Neural cell (in vitro differentiated cells): ENCODE measurements around the gene UGT1A1. TPM values are rescaled to one million over a fixed set of nuclear protein-coding genes. Genes with fewer than 3 reads are reported as not detected.

Experiments used
- H2AFZ ChIP-seq: fragments of 200-600, 300-800 bp; sonication (generic), shearing (Covaris generic); 2 replicates; pipeline ENCODE4 v1.6.0; 2014; ENCODE audit warnings: low read depth, mild to moderate bottlenecking, antibody characterized with exemption, low read length, moderate library complexity
- H3F3A ChIP-seq: fragments of 200-600 bp; shearing (Covaris generic); 2 replicates; pipeline ENCODE4 v1.6.1; 2016; ENCODE audit warnings: mild to moderate bottlenecking, moderate library complexity, mixed read lengths, antibody characterized with exemption, low read length; ENCODE audit not compliant: insufficient read depth, poor library complexity, severe bottlenecking
- H3K27ac ChIP-seq: fragments of 200-600, 300-800 bp; sonication (generic), shearing (Covaris generic); 2 replicates; pipeline ENCODE4 v1.5.1; 2014; ENCODE audit warnings: mild to moderate bottlenecking, low read length, moderate library complexity
- H3K27me3 ChIP-seq: fragments of 300-800, 200-600 bp; sonication (generic), shearing (Covaris generic); 2 replicates; pipeline ENCODE4 v1.6.0; 2014; ENCODE audit warnings: mild to moderate bottlenecking, low read depth, low read length, moderate library complexity; ENCODE audit not compliant: insufficient read depth
- H3K36me3 ChIP-seq: fragments of 300-800, 200-600 bp; sonication (generic), shearing (Covaris generic); 2 replicates; pipeline ENCODE4 v1.5.1; 2014; ENCODE audit warnings: mild to moderate bottlenecking, antibody characterized with exemption, low read length, moderate library complexity; ENCODE audit not compliant: insufficient read depth
- H3K4me2 ChIP-seq: fragments of 300-800, 200-600 bp; sonication (generic), shearing (Covaris generic); 2 replicates; pipeline ENCODE4 v1.6.0; 2014; ENCODE audit warnings: mild to moderate bottlenecking, low read length
- H3K4me3 ChIP-seq: fragments of 300-800, 200-600 bp; sonication (generic), shearing (Covaris generic); 2 replicates; pipeline ENCODE4 v1.5.1; 2014; ENCODE audit warnings: mild to moderate bottlenecking, low read length, moderate library complexity
- H3K79me2 ChIP-seq: fragments of 200-600 bp; shearing (Covaris generic); replicated peaks from 2 replicates; pipeline ENCODE4 v1.6.0; 2014; ENCODE audit warnings: mild to moderate bottlenecking, low read length, moderate library complexity; ENCODE audit not compliant: insufficient read depth
- H3K9ac ChIP-seq: fragments of 300-800, 200-600 bp; sonication (generic), shearing (Covaris generic); 2 replicates; pipeline ENCODE4 v1.6.1; 2016; ENCODE audit warnings: mild to moderate bottlenecking, low read length, mixed read lengths
- H3K9me2 ChIP-seq: fragments of 200-600 bp; shearing (Covaris generic); 2 replicates; pipeline ENCODE4 v1.6.1; 2016; ENCODE audit warnings: mild to moderate bottlenecking, low read length, mixed read lengths; ENCODE audit not compliant: insufficient read depth
- H3K9me3 ChIP-seq: fragments of 200-600, 300-800 bp; sonication (generic), shearing (Covaris generic); 2 replicates; pipeline ENCODE4 v1.6.1; 2016; ENCODE audit warnings: mild to moderate bottlenecking, mixed run types, low read length, moderate library complexity, mixed read lengths
- H4K20me1 ChIP-seq: fragments of 200-600 bp; shearing (Covaris generic); 2 replicates; pipeline ENCODE4 v1.6.1; 2016; ENCODE audit warnings: mild to moderate bottlenecking, mixed run types; ENCODE audit not compliant: insufficient read depth
- CTCF ChIP-seq: fragments of 450-650 bp; IDR thresholded peaks from 2 replicates; pipeline ENCODE4 v1.5.1; 2014; ENCODE audit warnings: antibody characterized with exemption, mild to moderate bottlenecking, moderate library complexity; ENCODE audit not compliant: poor library complexity, severe bottlenecking
- EP300 ChIP-seq: fragments of 450-650 bp; conservative IDR thresholded peaks from 2 replicates; pipeline ENCODE4 v1.6.1; 2014; ENCODE audit warnings: antibody characterized with exemption, mild to moderate bottlenecking, moderate library complexity; ENCODE audit not compliant: poor library complexity, severe bottlenecking
- EZH2 ChIP-seq: fragments of 200-600, 300-800 bp; shearing (Covaris generic), sonication (generic); IDR thresholded peaks from 2 replicates; pipeline ENCODE4 v1.6.1; 2014; ENCODE audit warnings: antibody characterized with exemption, low read length, borderline replicate concordance, mild to moderate bottlenecking; ENCODE audit not compliant: insufficient read depth, poor library complexity, severe bottlenecking
- MXI1 ChIP-seq: fragments of 450-650 bp; conservative IDR thresholded peaks from 2 replicates; pipeline ENCODE4 v1.6.1; 2014; ENCODE audit warnings: antibody characterized with exemption, mild to moderate bottlenecking; ENCODE audit not compliant: poor library complexity, severe bottlenecking
- POLR2AphosphoS5 ChIP-seq: IDR thresholded peaks from 2 replicates; pipeline ENCODE4 v1.6.1; 2012
- RAD21 ChIP-seq: fragments of 450-650 bp; conservative IDR thresholded peaks from 2 replicates; pipeline ENCODE4 v1.6.1; 2014; ENCODE audit warnings: antibody characterized with exemption, mild to moderate bottlenecking, moderate library complexity
- SMC3 ChIP-seq: fragments of 450-650 bp; conservative IDR thresholded peaks from 2 replicates; pipeline ENCODE4 v1.6.1; 2014; ENCODE audit warnings: antibody characterized with exemption, mild to moderate bottlenecking, moderate library complexity; ENCODE audit not compliant: poor library complexity
- TAF1 ChIP-seq: IDR thresholded peaks from 2 replicates; pipeline ENCODE4 v1.6.1; 2012; ENCODE audit warnings: low read depth
- polyA plus RNA-seq: library from polyadenylated mRNA; depleted of rRNA; stranded (reverse); fragments of >200 nt; gene quantifications from 2 replicates; pipeline ENCODE4 v1.2.3, GENCODE V29; 2014
- TF ChIP-seq, protein P1 (sequence below): IDR thresholded peaks from 2 replicates; pipeline ENCODE4 v1.6.1; 2012; ENCODE audit warnings: borderline replicate concordance

Gene UGT1A1
- polyA plus RNA-seq, 1 donor from 2014 or later: not detected

- no peaks in the 10 kb centered on the region for H3K27me3 ChIP-seq
- no peaks in the 10 kb centered on the region for H3K9me2 ChIP-seq
- H3K27ac ChIP-seq: no peak overlapping the region
- no peak overlapping the region for H3K4me2 ChIP-seq
- H3K79me2 ChIP-seq: no peaks in the 10 kb centered on the region
- H3K36me3 ChIP-seq: no peaks in the 10 kb centered on the region
- H4K20me1 ChIP-seq: no peaks in the 10 kb centered on the region
- no peak overlapping the region for H3K4me3 ChIP-seq
- peaks cover 3% of the 10 kb centered on the region for H3K9me3 ChIP-seq
- no peak overlapping the region for H2AFZ ChIP-seq
- H3K9ac ChIP-seq: no peak overlapping the region
- H3F3A ChIP-seq: no peaks in the 10 kb centered on the region
- no peak for TF ChIP-seq TAF1
These were observed 19.7 kb downstream of the UGT1A1 start for GRCh38 chr2:233779722-233780121.

DNA sequence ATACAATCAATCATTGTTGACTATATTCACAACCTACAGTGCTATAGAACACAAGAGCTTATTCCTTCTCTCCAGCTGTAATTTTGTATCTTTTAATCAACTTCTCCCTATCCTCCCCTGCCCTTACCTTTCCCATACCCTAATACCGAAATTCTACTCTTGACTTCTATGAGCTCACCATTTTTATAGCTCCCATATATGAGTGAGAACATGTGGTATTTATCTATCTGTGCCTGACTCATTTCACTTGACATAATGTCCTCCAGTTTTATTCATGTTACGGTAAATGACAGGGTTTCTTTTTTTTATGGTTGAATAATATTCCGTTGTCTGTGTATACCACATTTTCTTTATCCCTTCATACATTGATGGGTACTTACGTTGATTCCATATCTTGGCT is 20.7 kb downstream of the UGT1A1 start:
- Histone ChIP-seq H3K4me2 (no peak overlapping the region), H3K9ac (no peak overlapping the region), H3F3A (no peaks in the 10 kb centered on the region), H2AFZ (no peak overlapping the region), H3K27ac (no peak overlapping the region), H3K36me3 (no peaks in the 10 kb centered on the region), H3K27me3 (no peaks in the 10 kb centered on the region), H3K9me3 (peaks cover 3% of the 10 kb centered on the region), H3K79me2 (no peaks in the 10 kb centered on the region), H3K9me2 (no peaks in the 10 kb centered on the region), H4K20me1 (no peaks in the 10 kb centered on the region), H3K4me3 (no peak overlapping the region)
- TF ChIP-seq MXI1: no peak
- no peak for TF ChIP-seq SMC3

DNA sequence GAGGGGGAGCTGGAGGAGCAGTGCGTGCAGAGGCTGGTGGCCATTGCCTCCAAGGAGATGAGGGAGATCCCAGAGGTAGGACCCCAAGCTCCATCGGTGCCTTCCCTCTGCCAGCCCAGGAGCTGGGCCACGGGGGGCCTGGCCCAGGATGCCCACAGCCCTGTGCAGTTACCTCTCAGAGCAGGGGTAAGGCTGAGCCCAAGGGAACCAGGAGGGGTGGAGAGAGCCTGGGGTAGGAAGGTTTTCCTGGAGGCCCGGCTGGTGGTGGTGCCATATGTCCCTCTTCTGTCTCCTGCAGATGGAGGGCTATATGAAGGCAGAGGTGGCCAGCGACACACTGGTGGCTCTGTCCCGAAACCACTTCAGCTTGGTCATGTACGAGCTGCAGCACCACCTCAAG is 29.5 kb downstream of the UGT1A1 start:
- H3K36me3 ChIP-seq: no peaks in the 10 kb centered on the region
- no peak overlapping the region for H3K4me2 ChIP-seq
- H3K27me3 ChIP-seq: no peaks in the 10 kb centered on the region
- H4K20me1 ChIP-seq: no peaks in the 10 kb centered on the region
- H3K27ac ChIP-seq: no peak overlapping the region
- H3K4me3 ChIP-seq: no peak overlapping the region
- no peak overlapping the region for H3K9ac ChIP-seq
- H3K79me2 ChIP-seq: no peaks in the 10 kb centered on the region
- H3K9me3 ChIP-seq: peaks cover 2% of the 10 kb centered on the region
- TF ChIP-seq RAD21 (no peak), MXI1 (no peak), TAF1 (no peak), POLR2AphosphoS5 (no peak)
- no peaks in the 10 kb centered on the region for H3K9me2 ChIP-seq
- no peak overlapping the region for H2AFZ ChIP-seq
- H3F3A ChIP-seq: no peaks in the 10 kb centered on the region

DNA sequence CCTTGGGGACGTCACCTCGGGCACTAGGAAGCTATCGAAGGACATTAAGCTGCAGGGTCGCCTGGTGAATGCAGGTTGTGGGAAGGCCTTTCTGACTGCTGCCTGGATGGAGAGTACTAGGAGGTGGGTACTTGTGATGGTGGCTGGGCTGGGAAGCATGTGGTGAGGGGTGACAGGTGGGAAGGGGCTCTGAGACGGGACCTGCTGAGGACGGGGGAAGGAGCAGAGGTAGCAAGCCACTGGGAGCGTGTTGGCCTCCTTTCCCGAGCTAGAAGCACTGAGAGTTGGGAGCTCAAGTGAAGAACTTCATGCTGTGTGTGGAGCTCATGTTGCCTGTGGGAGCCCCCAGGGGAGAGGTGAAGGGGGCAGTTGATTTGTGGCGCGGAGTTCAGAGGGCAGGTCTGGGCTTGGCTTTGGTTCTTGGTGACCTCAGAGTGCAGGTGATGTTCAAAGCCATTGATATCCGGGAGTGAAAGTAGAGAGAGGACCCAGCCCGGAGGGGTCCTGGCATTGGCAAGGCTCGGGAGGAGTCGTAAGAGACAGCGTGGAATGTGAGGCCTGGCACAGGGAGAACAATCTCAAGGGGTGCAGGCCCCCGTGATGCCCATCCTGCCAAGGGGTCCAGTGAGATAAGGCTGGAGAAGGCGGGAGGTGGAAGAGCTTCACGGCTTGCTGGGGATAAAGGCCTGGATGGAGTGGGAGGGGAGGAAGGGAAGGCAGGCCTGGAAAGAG is 31.2 kb downstream of the UGT1A1 start:
- Histone ChIP-seq H3K27me3 (no peaks in the 10 kb centered on the region), H3K79me2 (no peaks in the 10 kb centered on the region), H3K4me3 (no peak overlapping the region), H3K9ac (no peak overlapping the region), H2AFZ (no peak overlapping the region), H3K36me3 (no peaks in the 10 kb centered on the region), H3F3A (no peaks in the 10 kb centered on the region), H3K9me3 (no peaks in the 10 kb centered on the region), H3K9me2 (no peaks in the 10 kb centered on the region), H3K4me2 (no peak overlapping the region), H4K20me1 (no peaks in the 10 kb centered on the region), H3K27ac (no peak overlapping the region)
- no peak for TF ChIP-seq TAF1
- TF ChIP-seq MXI1: no peak
- TF ChIP-seq CTCF: no peak
- no peak for TF ChIP-seq POLR2AphosphoS5
- TF ChIP-seq, protein P1, sequence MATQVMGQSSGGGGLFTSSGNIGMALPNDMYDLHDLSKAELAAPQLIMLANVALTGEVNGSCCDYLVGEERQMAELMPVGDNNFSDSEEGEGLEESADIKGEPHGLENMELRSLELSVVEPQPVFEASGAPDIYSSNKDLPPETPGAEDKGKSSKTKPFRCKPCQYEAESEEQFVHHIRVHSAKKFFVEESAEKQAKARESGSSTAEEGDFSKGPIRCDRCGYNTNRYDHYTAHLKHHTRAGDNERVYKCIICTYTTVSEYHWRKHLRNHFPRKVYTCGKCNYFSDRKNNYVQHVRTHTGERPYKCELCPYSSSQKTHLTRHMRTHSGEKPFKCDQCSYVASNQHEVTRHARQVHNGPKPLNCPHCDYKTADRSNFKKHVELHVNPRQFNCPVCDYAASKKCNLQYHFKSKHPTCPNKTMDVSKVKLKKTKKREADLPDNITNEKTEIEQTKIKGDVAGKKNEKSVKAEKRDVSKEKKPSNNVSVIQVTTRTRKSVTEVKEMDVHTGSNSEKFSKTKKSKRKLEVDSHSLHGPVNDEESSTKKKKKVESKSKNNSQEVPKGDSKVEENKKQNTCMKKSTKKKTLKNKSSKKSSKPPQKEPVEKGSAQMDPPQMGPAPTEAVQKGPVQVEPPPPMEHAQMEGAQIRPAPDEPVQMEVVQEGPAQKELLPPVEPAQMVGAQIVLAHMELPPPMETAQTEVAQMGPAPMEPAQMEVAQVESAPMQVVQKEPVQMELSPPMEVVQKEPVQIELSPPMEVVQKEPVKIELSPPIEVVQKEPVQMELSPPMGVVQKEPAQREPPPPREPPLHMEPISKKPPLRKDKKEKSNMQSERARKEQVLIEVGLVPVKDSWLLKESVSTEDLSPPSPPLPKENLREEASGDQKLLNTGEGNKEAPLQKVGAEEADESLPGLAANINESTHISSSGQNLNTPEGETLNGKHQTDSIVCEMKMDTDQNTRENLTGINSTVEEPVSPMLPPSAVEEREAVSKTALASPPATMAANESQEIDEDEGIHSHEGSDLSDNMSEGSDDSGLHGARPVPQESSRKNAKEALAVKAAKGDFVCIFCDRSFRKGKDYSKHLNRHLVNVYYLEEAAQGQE: no peak
- TF ChIP-seq EZH2: no peak
- TF ChIP-seq EP300: no peak
